ENCODE data around the gene AFAP1L1. TPM values are rescaled to one million over a fixed set of nuclear protein-coding genes. Genes with fewer than 3 reads are reported as not detected.

Gene AFAP1L1
- total and polyA plus RNA-seq, 10 of the 15 experiments (the other 5 are each of a cell fraction or from before 2014, with no cell fraction given): 0.11 TPM; not detected in 9

- ChIA-PET POLR2A (interaction anchor here (1.3 kb wide), 1 partner anchor 12 kb away, joined by 3 read pairs; no protein-coding TSS in a partner anchor), SMC1A (ENCODE audit: uncharacterized antibody, unreplicated experiment) (interaction anchor here (1.1 to 1.3 kb wide), 3 partner anchors 11 to 26 kb away, joined by 3 to 4 read pairs (median 3); no protein-coding TSS in a partner anchor), CTCF (interaction anchor here (1.4 to 8.3 kb wide), 5 partner anchors 13 to 26 kb away, joined by 3 to 62 read pairs (median 5); no protein-coding TSS in a partner anchor), RAD21 (ENCODE audit: unreplicated experiment) (interaction anchor here (0.8 to 1.8 kb wide), 4 partner anchors 14 to 32 kb away, joined by 3 to 7 read pairs (median 3); partner anchors contain the start of gene PCYOX1L)
- Histone ChIP-seq H3K4me1 (ENCODE audit: control insufficient read depth, insufficient read depth, low read length) (no peaks in the 10 kb centered on the region), H3K9me3 (replicated peaks; ENCODE audit: control insufficient read depth, insufficient read depth, low read length) (no peaks in the 10 kb centered on the region), H3K36me3 (ENCODE audit: control insufficient read depth in 2 of 2, insufficient read depth in 2 of 2, low read length in 1 of 2) (no peaks in the 10 kb centered on the region), H3K9ac (ENCODE audit: control insufficient read depth, insufficient read depth, low read length) (no peak overlapping the region), H3K79me2 (ENCODE audit: control insufficient read depth, insufficient read depth, low read length) (peaks cover 12% of the 10 kb centered on the region), H4K20me1 (ENCODE audit: control insufficient read depth, insufficient read depth) (no peaks in the 10 kb centered on the region), H3K4me2 (ENCODE audit: control insufficient read depth, insufficient read depth) (no peak overlapping the region), H3K4me3 (no peak overlapping the region), H2AFZ (ENCODE audit: control insufficient read depth, low read depth, low read length) (no peak overlapping the region), H3K27me3 (replicated peaks in 1 of 2; ENCODE audit: control insufficient read depth in 2 of 2, insufficient read depth in 2 of 2, low read length in 1 of 2) (no peaks in the 10 kb centered on the region; a peak in 1 of 4 replicates), H3K27ac (ENCODE audit: control insufficient read depth, insufficient read depth) (no peak overlapping the region)
- TF ChIP-seq ZNF207 (IDR thresholded peaks at IDR 0.05; ENCODE audit: borderline replicate concordance) (no peak), BMI1 (IDR thresholded peaks at IDR 0.05; ENCODE audit: borderline replicate concordance) (no peak), YY1 (IDR thresholded peaks at IDR 0.05; ENCODE audit: low read depth, low read length) (no peak), NFIC (IDR thresholded peaks at IDR 0.05; ENCODE audit: low read depth, low read length) (no peak), ZNF274 (IDR thresholded peaks at IDR 0.05; ENCODE audit: insufficient read depth, insufficient read length) (no peak)
- in situ Hi-C loops (cut with MboI) (no loop called here), intact Hi-C loops (cut with micrococcal nuclease; ENCODE audit: unreplicated experiment) (loop anchor here (10.0 kb wide), 1 partner anchor 537 kb away; no protein-coding TSS in a partner anchor)
- FAIRE-seq (no peak), ATAC-seq (no peak), DNase-seq (ENCODE audit: low read depth, low spot score) (no peak)
- BruUV-seq (replicated peaks): no TSS peak
Measured at GRCh38 chr5:149341876-149342275, 70.2 kb downstream of the AFAP1L1 start.

GRCh38 chr5:149344151-149344550 is 72.5 kb downstream of the AFAP1L1 start:
- intact Hi-C loops (cut with micrococcal nuclease; ENCODE audit: unreplicated experiment): loop anchor here (2.0 to 10.0 kb wide), 2 partner anchors 207 to 539 kb away; partner anchors contain the start of gene CSNK1A1
- RAD21 ChIA-PET (ENCODE audit: unreplicated experiment): interaction anchor here (0.9 to 4.7 kb wide), 5 partner anchors 13 to 274 kb away, joined by 3 to 30 read pairs (median 4); partner anchors contain the start of gene PCYOX1L
- TF ChIP-seq PML (IDR thresholded peaks at IDR 0.05; ENCODE audit: low read length) (no peak), RAD51 (IDR thresholded peaks at IDR 0.05) (no peak), MAX (IDR thresholded peaks at IDR 0.05; ENCODE audit: low read depth, low read length) (no peak), RFX5 (IDR thresholded peaks at IDR 0.05; ENCODE audit: low read depth, low read length) (no peak), CHD1 (IDR thresholded peaks at IDR 0.05; ENCODE audit: low read depth, low read length) (no peak), CUX1 (IDR thresholded peaks at IDR 0.05; ENCODE audit: insufficient replicate concordance, low read depth, low read length) (no peak), YBX1 (IDR thresholded peaks at IDR 0.05) (no peak)

More at GRCh38 chr5:149344151-149344550, 72.5 kb downstream of the AFAP1L1 start:
- no peak for FAIRE-seq
- peak overlapping the region; percentile 97 for H3K4me3 ChIP-seq
- WGBS (ENCODE audit: insufficient coverage, insufficient replicate concordance, low lambda C conversion rate, missing lambda C conversion rate): 97% methylated on average over 2 of the region's 2 CpGs
- CTCF ChIA-PET: interaction anchor here (0.9 to 8.3 kb wide), 12 partner anchors 8 to 550 kb away, joined by 3 to 62 read pairs (median 4); no protein-coding TSS in a partner anchor
- DNase-seq (ENCODE audit: low read depth, low spot score): no peak
- peaks cover 23% of the 10 kb centered on the region for H3K79me2 ChIP-seq (ENCODE audit: control insufficient read depth, insufficient read depth, low read length)
- SMC1A ChIA-PET (ENCODE audit: uncharacterized antibody, unreplicated experiment): interaction anchor here (0.7 to 3.4 kb wide), 7 partner anchors 9 to 222 kb away, joined by 3 to 23 read pairs (median 5); partner anchors contain the start of gene PCYOX1L
- no peak overlapping the region for H3K27ac ChIP-seq (ENCODE audit: control insufficient read depth, insufficient read depth)
- peak overlapping the region; percentile 78; the same call in 1 of the 2 replicates for H3K4me2 ChIP-seq (ENCODE audit: control insufficient read depth, insufficient read depth)
- in situ Hi-C loops (cut with MboI): no loop called here
- no peak overlapping the region for H3K9ac ChIP-seq (ENCODE audit: control insufficient read depth, insufficient read depth, low read length)
- ATAC-seq: no peak
- no peaks in the 10 kb centered on the region for H3K4me1 ChIP-seq (ENCODE audit: control insufficient read depth, insufficient read depth, low read length)
- BruUV-seq (replicated peaks): no TSS peak
- POLR2A ChIA-PET: interaction anchor here (1.0 to 3.8 kb wide), 5 partner anchors 13 to 205 kb away, joined by 3 to 66 read pairs (median 4); partner anchors contain the start of gene PCYOX1L
- no peaks in the 10 kb centered on the region for H3K27me3 ChIP-seq (replicated peaks in 1 of 2; ENCODE audit: control insufficient read depth in 2 of 2, insufficient read depth in 2 of 2, low read length in 1 of 2)
- H3K36me3 ChIP-seq (ENCODE audit: control insufficient read depth in 2 of 2, insufficient read depth in 2 of 2, low read length in 1 of 2): peaks cover 0 to 2% of the 10 kb centered on the region in 2 experiments; a peak in 2 of 4 replicates
- no peaks in the 10 kb centered on the region for H3K9me3 ChIP-seq (replicated peaks; ENCODE audit: control insufficient read depth, insufficient read depth, low read length)
- H2AFZ ChIP-seq (ENCODE audit: control insufficient read depth, low read depth, low read length): no peak overlapping the region
- no peaks in the 10 kb centered on the region for H4K20me1 ChIP-seq (ENCODE audit: control insufficient read depth, insufficient read depth)

All from GM12878 (cell line).